ENCODE results near the gene SCYGR2.
A peak's percentile ranks its signal among the peaks of the same experiment; 100 is the strongest.

Gene SCYGR2

DNA sequence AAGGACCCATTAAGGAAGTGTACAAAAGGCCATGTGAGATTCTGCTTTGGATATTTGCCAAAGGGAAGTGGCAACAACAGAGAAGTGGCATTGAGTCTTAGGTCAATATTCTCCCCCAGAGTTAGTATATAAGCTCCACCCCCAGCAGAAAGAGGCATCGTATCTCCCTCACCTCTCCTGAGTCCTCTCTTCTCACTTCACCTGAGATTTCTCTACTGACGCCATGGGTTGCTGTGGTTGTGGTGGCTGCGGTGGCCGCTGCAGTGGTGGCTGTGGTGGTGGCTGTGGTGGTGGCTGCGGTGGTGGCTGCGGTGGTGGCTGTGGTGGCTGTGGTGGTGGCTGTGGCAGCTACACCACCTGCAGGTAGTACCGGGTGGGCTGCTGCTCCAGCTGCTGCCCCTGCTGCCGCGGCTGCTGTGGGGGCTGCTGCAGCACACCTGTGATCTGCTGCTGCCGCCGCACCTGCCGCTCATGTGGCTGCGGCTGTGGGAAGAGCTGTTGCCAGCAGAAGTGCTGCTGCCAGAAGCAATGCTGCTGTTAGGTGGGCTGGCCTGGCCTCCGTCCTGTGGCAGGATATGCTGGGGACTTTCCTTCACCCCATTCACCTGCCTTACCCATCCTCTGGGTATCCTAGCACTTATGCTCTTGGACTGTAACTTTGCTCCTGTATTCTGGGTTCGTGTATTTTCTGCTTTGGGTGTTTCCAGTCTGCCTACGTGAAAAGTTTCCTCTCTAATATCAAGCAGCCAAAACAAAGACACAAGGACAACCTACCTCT lies 10.1 kb downstream of the SCYGR2 start:
- DNase-seq = peak in 2 of 42 donors; percentile 6 to 13
- intact Hi-C loops (cut with DNase I) = no loop called here

DNA sequence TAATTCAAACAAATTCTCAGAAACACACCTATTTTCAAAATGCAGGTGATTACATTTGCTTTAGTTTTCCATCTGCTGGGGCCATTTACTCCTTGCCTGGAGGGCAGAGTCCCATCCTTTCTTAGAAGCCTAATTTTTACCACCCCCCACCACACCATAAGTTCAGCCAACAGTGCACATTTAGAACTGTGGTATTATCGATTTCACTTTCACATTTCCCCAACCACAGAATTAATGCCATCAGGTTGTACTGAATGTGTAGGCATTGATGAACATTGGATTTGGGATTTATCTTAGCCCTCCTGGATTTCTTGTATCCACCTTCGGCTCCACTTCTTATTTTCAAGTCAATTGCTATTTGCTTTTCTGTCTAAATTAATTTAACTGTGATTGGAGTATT lies 11.4 kb downstream of the SCYGR2 start:
- DNase-seq = no peak
- intact Hi-C loops (cut with DNase I) = no loop called here

DNA sequence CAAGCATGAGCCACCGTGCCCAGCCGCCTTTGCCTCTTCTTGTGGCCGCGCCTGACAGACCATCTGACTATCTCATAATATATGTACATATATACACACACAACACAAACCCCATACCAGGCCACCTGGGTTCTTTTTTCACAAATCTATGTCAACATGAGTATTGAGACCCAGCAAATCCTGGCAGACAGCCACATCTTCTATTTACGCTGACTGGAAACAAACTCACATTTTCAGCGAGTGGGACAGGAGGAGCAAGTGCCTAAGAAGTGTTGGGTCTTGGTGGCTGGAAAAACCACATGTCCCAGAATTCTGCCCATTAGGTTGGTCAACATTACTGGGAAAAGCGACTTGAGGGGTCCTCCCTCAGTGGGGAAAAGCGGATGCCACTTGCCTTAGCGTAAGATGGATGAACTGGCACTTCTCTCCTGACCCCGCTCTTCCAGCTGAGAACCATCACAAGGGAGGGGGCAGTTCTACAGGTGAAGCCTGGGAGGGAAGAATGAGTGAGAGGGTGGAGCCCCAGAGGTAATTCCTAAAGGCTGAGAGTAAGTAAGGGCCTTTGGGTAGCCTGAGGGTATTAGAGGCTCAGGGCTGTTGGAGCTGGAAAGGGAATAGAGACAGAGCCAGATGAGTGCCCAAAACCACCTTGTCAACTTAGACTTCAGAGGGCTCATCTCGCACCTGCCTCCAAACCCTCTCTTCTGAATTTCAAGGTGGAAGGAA lies 14.0 kb downstream of the SCYGR2 start:
- no peak for DNase-seq
- intact Hi-C loops (cut with DNase I) = no loop called here

DNA sequence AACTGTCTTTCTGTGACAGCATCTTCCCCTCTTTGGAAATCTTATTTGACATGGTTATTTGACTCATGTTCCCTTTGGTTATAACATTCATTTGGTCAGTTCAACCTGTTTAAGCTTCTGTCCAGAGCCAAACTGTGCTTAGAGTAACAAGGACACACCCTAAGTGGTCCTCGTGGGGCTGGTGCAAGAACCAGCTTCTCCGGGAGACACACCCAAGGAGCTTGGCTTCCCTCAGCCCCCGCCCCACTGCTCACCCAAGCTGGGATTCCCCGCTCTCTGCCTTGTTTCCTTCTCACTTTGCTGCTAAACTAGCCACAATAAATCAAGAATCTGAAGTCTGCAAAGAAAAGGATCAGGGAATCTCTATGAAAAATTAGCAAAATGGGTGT lies 14.6 kb downstream of the SCYGR2 start:
- DNase-seq = no peak
- intact Hi-C loops (cut with DNase I) = no loop called here

DNA sequence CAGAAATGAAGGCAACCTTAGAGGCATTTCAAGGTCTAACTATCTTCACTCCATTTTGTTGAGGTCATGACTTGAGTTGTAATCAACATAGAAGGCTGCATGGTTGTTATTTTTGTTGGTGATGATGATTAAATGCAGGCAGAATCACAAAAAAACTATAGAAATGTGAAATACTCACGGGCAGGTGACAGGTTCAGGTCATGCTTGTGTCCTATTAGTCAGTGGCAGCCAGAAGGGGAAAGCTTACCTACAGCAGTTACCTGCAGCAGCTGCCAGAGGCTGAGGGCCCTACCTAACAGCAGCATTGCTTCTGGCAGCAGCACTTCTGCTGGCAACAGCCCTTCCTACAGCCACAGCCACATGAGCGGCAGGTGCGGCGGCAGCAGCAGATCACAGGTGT lies 15.6 kb downstream of the SCYGR2 start:
- DNase-seq = no peak
- intact Hi-C loops (cut with DNase I) = no loop called here

DNA sequence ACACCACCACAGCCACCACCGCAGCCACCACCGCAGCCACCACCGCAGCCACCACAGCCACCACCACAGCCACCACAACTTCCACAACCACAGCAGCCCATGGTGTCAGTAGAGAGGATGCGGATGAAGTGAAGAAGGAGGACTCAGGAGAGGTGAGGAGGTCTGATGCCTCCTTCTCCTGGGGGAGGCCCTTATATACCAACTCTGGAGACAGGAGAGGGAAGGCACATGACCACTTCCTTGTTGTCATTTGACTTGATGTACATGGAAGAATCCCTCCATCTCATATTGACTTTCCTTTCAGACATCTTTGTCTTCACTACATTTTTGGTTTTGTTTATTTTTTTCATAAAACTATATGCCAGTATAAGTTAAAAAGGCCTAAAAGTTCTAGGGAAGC lies 16.0 kb downstream of the SCYGR2 start, which contains the start of gene SCYGR3:
Gene SCYGR3 (minus strand): TSS at position 101 of the 400 bp plus-strand sequence. CDS start 0 bp downstream, at position 101.
- intact Hi-C loops (cut with DNase I) = no loop called here
- no peak for DNase-seq

DNA sequence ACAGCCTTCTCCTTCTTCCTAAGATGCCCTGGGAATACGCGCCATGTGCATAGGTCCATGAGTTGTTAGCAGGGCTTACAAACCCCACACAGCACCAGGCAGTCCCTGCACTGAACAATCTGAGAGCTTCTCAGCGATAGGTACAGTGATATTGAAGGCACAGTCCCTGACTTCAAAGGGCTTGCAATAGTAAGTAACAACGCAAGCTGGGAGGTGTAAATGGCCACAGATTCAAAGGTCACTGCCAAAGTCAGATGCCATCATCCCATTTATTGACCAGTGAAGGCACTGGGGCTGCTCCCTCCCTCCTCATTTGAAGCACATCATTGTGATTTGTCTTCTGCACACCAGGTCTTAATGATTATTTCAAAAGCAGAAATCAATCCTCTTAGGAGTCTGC lies 16.5 kb downstream of the SCYGR2 start:
- intact Hi-C loops (cut with DNase I) = no loop called here
- DNase-seq = no peak

DNA sequence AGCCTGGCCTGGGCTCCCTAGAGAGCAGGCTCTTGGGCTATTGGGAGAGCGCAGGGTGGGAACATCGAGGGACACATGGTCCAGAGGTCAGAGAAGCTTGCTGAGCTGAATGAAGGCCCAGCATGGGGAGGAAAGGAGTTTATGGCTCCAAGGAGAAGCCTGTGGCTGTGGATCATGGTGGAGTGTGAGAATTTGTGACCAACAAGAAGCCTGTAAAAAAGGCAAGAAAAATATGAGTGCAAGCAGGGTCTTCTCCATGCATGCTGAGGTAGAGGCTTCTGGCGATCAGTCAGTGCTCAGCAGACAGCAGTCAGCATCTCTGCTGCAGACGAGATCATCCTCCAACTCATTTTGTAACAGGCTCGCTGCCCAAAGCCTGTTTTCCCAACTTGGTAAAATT lies 17.2 kb downstream of the SCYGR2 start:
- intact Hi-C loops (cut with DNase I) = no loop called here
- no peak for DNase-seq

DNA sequence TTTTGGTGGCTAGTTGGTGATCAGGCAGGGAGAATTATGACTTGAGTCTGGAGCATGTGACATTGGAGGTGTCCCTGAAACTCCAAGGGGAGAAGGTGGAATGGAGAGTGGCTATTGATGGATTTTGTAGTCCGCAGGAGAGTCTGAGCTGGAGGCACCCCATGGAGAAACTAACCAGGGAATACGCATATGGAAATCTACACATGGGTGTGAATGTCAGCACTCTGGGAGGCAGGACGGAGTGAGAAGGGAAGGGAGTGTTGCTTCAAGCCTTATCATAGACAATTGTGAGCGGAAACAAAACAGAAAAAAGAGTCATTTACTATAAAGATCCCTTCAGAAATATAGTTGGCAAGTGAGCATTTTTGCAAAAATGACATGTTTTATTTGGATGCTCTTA lies 17.9 kb downstream of the SCYGR2 start:
- DNase-seq = no peak

DNA sequence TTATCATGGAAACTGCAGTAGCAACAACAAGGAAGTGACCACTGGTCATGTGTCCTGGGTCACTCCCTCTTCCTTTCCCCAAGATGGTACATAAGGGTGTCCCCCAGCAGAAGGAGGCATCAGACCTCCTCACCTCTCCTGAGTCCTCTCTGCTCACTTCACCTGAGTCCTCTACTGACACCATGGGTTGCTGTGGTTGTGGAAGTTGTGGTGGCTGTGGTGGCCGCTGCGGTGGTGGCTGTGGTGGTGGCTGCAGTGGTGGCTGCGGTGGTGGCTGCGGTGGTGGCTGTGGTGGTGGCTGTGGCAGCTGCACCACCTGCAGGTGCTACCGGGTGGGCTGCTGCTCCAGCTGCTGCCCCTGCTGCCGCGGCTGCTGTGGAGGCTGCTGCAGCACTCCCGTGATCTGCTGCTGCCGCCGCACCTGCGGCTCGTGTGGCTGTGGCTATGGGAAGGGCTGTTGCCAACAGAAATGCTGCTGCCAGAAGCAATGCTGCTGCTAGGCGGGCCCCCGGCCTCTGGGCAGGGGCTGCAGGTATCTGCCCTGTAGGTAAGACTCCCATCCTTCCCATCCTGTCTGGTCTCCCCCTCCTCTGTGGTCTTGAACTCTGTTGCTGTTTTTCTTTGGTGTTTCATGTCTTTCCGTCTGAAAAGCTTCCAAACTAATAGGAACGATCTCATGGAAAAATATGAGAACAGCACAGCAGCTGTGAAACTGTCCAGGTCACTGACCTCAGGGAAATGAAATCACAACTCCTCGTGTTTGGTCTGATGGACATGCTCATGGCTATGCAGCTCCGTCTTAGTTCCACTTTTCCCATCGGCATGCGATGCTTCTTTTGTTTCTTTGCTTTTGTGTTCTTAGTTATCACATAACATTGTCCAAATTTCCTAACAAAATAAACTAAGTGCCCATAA lies 18.9 kb downstream of the SCYGR2 start, which contains the start of gene SCYGR4:
Gene SCYGR4 (plus strand): TSS at position 183 of the 915 bp plus-strand sequence. CDS start 0 bp downstream, at position 183.
- DNase-seq = no peak
- intact Hi-C loops (cut with DNase I) = no loop called here

More for the DNA sequence above, 17.9 kb downstream of the SCYGR2 start:
- intact Hi-C loops (cut with DNase I) = no loop called here

DNA sequence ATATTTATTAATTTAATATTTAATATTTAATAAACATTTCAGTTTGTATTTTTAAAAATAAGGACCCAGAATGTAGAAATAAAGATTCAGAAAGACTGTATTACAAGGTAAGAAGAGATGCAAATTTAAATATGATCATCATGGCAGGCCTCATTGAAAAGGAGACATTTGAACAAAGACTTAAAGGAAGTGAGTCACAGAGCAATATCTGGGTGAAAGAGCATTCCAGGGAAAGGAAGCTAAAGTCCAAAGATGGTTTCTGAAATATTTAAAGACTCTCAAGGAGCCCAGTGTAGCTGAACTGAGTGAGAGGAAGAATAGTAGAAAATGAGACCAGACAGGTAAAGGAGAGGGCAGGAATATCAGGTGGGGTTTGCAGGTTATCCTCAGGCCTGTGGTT lies 24.5 kb downstream of the SCYGR2 start:
- intact Hi-C loops (cut with DNase I) = no loop called here

DNA sequence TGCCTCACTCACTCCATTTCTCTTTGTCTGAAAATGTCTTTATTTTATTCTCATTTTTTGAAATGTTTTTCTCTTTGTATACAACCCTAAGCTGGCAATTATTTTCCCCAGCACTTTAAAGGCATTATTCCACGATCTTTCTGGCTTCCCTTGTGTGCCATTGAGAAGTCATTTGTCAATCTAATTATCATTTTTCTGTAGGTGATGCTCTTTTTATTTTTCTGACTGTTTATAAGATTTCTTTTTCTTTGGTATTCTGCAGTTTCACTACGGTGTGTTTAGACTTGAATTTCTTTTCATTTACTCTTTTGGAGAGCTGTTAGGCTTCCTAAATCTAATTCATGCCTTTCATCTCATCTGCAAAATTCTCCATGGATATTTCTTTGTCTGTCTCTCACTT lies 26.7 kb downstream of the SCYGR2 start:
- no peak for DNase-seq
- intact Hi-C loops (cut with DNase I) = no loop called here

More for the DNA sequence above, 24.5 kb downstream of the SCYGR2 start:
- no peak for DNase-seq

DNA sequence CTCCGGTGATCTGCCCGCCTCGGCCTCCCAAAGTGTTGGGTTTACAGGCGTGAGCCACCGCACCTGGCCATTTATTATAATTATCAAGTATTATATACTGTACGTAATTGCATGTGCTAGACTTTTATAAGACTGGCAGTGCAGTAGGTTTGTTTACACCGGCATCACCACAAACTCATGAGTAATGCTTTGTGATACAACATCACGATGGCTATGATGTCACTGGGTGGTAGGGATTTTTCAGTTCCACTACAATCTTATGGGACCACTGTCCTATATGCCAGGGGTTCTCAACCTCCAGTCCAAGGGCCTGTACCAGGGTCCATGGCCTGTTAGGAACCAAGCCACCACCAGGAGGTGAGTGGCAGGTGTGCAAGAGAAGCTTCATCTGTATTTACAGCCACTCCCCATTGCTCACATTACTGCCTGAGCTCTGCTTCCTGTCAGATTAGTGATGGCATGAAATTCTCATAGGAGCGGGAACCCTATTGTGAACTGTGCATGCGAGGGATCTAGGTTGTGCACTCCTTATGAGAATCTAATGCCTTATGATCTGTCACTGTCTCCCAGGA lies 28.0 kb downstream of the SCYGR2 start:
- intact Hi-C loops (cut with DNase I) = no loop called here
- DNase-seq = no peak

DNA sequence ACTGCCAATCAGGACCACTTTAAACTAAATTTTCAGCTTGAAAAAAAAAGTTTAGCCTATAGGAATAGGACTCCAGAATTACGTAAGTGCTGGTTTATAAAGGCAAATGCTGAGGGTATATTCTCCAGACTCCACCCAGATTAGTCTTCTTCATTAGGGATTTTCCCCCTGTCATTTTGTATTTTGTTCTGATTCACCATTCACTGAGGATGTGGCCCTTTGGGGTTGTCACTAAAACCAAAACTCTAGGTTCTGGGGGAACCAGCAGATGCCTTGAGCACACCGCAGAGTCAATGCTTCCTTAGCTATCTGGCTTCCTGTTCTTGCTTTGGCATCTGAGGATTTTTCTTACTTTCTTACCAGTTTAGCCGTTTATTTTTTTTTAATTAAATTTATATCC lies 29.1 kb downstream of the SCYGR2 start:
- intact Hi-C loops (cut with DNase I) = no loop called here
- no peak for DNase-seq

DNA sequence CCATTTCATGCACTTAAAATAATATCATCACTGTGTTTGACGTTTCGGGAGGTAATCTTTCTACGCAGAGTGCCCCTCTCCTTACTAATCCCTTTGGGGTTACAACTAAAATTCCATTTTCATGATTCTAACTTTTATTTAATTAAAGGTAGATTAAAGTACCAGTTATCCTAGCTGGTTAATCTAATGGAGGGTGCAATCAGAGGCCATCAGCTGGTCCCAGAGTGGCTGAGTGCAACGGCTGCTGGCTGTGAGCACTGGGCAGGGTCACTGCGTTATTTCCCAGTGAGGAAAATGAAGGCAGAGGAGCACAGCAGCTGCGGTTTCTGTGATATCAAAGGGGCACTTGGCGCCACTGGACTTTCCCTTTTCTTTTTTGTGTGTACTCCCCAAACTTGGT lies 30.7 kb downstream of the SCYGR2 start:
- no peak for DNase-seq
- intact Hi-C loops (cut with DNase I) = no loop called here

DNA sequence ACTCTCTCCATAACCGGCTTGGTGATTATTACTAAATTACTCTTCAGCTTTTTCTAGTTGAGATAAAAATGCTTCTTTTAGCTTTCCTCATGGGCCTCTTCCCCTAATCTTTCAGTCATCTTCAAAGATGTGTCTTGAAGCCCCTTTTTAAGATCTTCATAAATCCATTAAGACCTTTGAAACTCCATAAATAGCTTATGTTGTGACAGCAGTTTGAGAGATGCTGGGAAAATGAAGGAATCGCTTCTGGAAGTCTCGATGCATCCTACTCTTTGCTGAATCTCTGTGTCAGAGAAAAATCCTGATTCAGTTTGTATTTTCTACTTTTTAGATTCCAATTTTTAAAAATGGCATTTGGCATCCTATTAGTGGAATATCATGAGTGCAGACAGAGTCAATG lies 31.6 kb downstream of the SCYGR2 start:
- intact Hi-C loops (cut with DNase I) = no loop called here
- no peak for DNase-seq

DNA sequence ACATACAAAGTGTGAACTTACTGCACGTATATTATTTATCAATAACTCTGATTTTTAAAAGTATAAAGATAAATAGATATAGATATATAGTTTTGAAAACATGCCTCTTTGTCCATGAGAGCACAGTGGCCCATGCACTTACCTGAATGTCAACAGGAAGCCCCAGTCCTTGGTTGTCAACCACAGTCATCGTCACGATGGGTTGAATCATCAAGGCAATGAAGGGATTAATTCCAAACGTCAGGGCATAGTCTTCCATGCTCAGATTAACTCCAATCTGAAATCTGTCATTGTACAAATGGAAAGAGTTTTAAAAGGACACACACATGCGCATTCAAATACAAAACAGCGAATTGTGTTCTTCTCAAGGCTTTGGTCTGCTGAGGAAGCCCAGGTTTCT lies 34.1 kb downstream of the SCYGR2 start:
- no peak for DNase-seq
- intact Hi-C loops (cut with DNase I) = no loop called here

DNA sequence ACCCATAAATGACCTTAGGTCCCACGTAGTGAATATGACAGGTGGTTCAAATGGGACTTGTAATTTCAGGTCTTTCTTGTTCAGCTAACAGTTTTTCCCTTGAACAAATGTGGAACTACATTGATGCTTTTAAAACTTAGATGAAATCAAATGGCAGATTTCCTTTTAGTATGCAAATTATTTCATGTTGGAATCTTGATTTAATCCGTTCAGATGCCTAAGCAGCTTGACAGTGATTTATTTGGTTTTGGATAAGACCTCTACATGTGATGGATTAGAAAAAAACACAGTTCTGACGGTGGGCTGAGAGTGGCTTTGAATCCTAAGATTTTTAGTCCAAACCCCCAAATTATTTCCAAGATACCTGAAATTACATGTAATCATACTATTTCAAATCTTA lies 35.5 kb downstream of the SCYGR2 start:
- intact Hi-C loops (cut with DNase I) = no loop called here
- DNase-seq = no peak

DNA sequence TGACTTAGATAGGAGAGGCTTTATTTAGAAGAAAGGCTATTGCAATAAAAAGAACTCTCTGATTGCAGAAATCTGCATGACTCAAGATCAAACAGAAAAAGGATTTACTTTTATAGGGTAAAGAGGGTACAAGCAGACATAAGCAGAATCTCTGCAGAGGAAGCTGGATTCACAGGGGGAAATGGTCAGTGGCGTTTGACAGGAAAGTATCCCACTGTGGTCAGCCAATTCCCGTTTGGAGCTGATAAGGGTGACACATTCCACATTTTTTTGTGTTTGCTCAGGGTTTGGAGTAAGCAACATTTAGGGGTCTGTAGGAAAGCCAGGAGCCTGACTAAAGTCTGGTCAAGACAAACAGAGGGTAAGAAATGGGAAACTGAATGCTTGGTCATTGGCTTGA lies 44.0 kb downstream of the SCYGR2 start:
- intact Hi-C loops (cut with DNase I) = no loop called here
- no peak for DNase-seq

Data from head of caudate nucleus (tissue), 42 donors.